BE2C (cell line): ENCODE data around the gene VAPA.

Source experiments
- DNase-seq: peaks from one replicate; pipeline ENCODE4 v3.0.0-alpha.2; 2020
- H3K27me3 ChIP-seq: fragments of 250-450 bp; sonication (Bioruptor Pico); 2 replicates; pipeline ENCODE4 v1.5.1; 2020; ENCODE audit warnings: mild to moderate bottlenecking
- H3K36me3 ChIP-seq: fragments of 250-450 bp; sonication (Bioruptor Pico); 2 replicates; pipeline ENCODE4 v1.5.1; 2020; ENCODE audit warnings: mild to moderate bottlenecking
- H3K4me1 ChIP-seq: fragments of 250-450 bp; sonication (Bioruptor Pico); 2 replicates; pipeline ENCODE4 v1.5.1; 2020
- H3K4me3 ChIP-seq: 2 replicates; pipeline ENCODE4 v1.5.1; 2011; ENCODE audit warnings: low read depth, low read length
- H3K9me3 ChIP-seq: fragments of 250-450 bp; sonication (Bioruptor Pico); 2 replicates; pipeline ENCODE4 v1.5.1; 2020
- CTCF ChIP-seq: IDR thresholded peaks from 2 replicates; pipeline ENCODE4 v1.5.1; 2012; ENCODE audit warnings: mild to moderate bottlenecking, low read depth, low read length

The VAPA gene

GRCh38 chr18:9975658-9976057 lies 61.8 kb downstream of the VAPA start:
- DNase-seq = no peak
- Histone ChIP-seq H3K36me3 (no peaks in the 10 kb centered on the region), H3K4me1 (no peaks in the 10 kb centered on the region), H3K9me3 (no peaks in the 10 kb centered on the region), H3K27me3 (no peaks in the 10 kb centered on the region), H3K4me3 (no peak overlapping the region)
- TF ChIP-seq CTCF = no peak

- H3K27me3 ChIP-seq = no peaks in the 10 kb centered on the region
- H3K9me3 ChIP-seq = no peaks in the 10 kb centered on the region
- no peak for DNase-seq
- no peaks in the 10 kb centered on the region for H3K4me1 ChIP-seq
- no peak overlapping the region for H3K4me3 ChIP-seq
- TF ChIP-seq CTCF = no peak
- no peaks in the 10 kb centered on the region for H3K36me3 ChIP-seq
Measured at GRCh38 chr18:9982711-9983110, 68.9 kb downstream of the VAPA start.

DNA sequence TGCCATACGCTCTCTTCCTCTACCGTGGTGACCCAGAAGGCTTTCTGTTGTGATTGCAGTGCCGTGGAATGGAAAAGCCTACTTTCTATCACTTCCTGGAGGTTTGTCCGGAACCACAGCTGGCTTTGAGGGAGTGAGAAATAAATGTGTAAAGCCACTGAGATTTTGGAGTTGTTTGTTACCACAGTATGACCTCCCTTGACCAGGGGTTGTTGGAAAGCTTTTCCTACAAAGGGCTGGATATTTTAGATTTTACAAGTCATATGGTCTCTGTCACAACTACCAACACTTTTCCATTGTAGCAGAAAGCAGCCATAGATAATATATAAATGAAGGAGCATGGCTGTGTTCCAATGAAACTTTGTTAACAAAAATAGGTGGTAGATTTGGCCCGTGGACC lies 70.3 kb downstream of the VAPA start:
- Histone ChIP-seq H3K4me1 (no peaks in the 10 kb centered on the region), H3K4me3 (no peak overlapping the region), H3K27me3 (no peaks in the 10 kb centered on the region), H3K9me3 (no peaks in the 10 kb centered on the region), H3K36me3 (no peaks in the 10 kb centered on the region)
- DNase-seq = no peak
- TF ChIP-seq CTCF = no peak

GRCh38 chr18:9985641-9986040 lies 71.8 kb downstream of the VAPA start:
- H3K9me3 ChIP-seq = no peaks in the 10 kb centered on the region
- no peak overlapping the region for H3K4me3 ChIP-seq
- no peaks in the 10 kb centered on the region for H3K36me3 ChIP-seq
- H3K4me1 ChIP-seq = no peaks in the 10 kb centered on the region
- TF ChIP-seq CTCF = no peak
- DNase-seq = no peak
- no peaks in the 10 kb centered on the region for H3K27me3 ChIP-seq

DNA sequence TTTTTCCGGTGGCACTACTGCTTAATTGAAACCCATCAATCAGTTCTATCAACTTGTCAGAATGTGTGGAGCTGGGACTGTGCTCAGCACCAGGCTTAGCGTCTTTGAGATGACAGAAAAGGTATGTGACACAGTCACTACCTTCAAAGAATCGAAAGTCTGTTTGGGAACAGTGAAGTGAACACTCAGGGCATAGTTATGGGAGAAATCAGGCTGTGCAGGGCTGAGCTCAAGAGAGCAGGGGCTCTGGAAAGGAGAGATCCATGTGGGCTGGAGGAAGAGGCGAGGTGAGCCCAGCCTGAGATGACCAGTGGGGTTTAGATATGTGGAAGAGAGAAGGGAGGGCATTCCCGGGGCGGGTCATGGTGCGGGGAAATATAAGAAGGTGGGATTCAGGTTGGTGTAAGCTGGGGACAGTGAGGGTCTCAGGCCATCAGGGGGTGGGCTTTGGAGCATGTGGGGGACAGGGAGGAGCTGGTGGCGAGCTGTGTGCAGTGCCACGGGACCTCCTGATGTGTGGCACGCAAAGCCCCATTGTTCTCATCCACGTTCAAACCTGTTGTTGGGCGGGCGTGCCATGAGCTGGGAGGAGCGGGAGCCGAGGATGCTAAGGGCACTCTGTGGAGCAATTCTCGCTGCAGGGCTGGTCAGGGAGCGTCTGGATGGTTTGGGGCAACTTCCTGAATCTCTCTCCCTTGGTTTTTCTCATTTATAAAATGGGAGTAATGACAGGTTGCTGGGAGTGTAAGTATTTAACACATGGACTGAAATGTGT lies 72.5 kb downstream of the VAPA start:
- Histone ChIP-seq H3K27me3 (no peaks in the 10 kb centered on the region), H3K4me1 (no peaks in the 10 kb centered on the region), H3K9me3 (no peaks in the 10 kb centered on the region), H3K36me3 (no peaks in the 10 kb centered on the region), H3K4me3 (no peak overlapping the region)
- TF ChIP-seq CTCF = no peak
- DNase-seq = no peak

- DNase-seq = no peak
Measured at GRCh38 chr18:9987345-9987744, 73.5 kb downstream of the VAPA start.

More at GRCh38 chr18:9987345-9987744, 73.5 kb downstream of the VAPA start:
- Histone ChIP-seq H3K36me3 (no peaks in the 10 kb centered on the region), H3K4me3 (no peak overlapping the region), H3K27me3 (no peaks in the 10 kb centered on the region), H3K9me3 (no peaks in the 10 kb centered on the region), H3K4me1 (no peaks in the 10 kb centered on the region)
- TF ChIP-seq CTCF = no peak
